Measurements from ENCODE around the gene RNF113A. TPM values are rescaled to one million over a fixed set of nuclear protein-coding genes. Genes with fewer than 3 reads are reported as not detected.

Gene RNF113A
- 12.8 and 12.9 TPM in 2 replicates for total RNA-seq

GRCh38 chrX:119871599-119872395 is at the start of gene RNF113A, which contains the start of gene NDUFA1:
Gene RNF113A, minus strand, starts transcription at chrX:119871733. Its CDS starts 120 bp downstream, at chrX:119871613.
Gene NDUFA1, plus strand, starts transcription at chrX:119871832. Its CDS starts 80 bp downstream, at chrX:119871912.

DNA sequence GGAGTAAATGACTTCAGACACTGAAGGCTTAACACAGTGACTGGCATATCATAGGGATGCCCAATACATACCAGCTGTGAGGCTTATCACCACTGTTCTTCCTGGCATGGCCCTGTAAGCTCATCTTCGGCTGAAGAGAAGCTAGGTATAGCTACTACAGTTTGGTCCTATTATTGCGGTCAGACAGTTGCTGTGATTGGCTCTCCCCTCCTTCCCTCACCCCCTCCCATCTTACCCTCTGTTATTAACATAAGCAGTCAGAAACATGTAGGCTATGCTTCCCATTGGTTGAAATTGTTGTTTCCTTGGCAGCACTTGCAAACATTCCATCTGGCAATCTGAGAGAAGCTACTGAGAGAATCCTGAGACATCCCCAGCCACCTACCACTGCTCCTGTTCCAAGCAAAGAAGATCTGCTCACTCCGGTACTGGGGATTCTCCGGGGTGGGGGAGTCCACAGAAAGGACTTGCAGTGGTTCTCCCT is 24.4 kb upstream of the RNF113A start, which contains the start of gene AKAP14:
Gene AKAP14, plus strand, starts transcription at position 51 of the 484 bp plus-strand sequence. CDS start 7,331 bp downstream, outside the sequence.

GRCh38 chrX:119852382-119853353 is 18.9 kb downstream of the RNF113A start, which contains the start of gene UPF3B:
Gene UPF3B, minus strand, starts transcription at chrX:119852963. Its CDS starts 35 bp downstream, at chrX:119852928.

Other genes starting within 250 kb of the RNF113A start
- gene SEPTIN6, start 178.6 kb downstream of the RNF113A start, total RNA-seq: 34.6 and 41.1 TPM in 2 replicates
- 0.49 and 0.97 TPM in 2 replicates for gene SOWAHD, start 113.1 kb downstream of the RNF113A start, total RNA-seq
- gene RPL39, start 80.1 kb downstream of the RNF113A start, total RNA-seq: 638 and 914 TPM in 2 replicates
- gene UPF3B, start 18.8 kb downstream of the RNF113A start, total RNA-seq: 0.61 and 0.97 TPM in 2 replicates
- gene NDUFA1, start 99 bp upstream of the RNF113A start, total RNA-seq: 17.7 and 19.9 TPM in 2 replicates
- gene AKAP14, start 24.2 kb upstream of the RNF113A start, total RNA-seq: not detected in 2 replicates
- 2.8 and 3.6 TPM in 2 replicates for gene NKAP, start 72.0 kb upstream of the RNF113A start, total RNA-seq
- gene RHOXF2B, start 206.0 kb upstream of the RNF113A start, total RNA-seq: not detected in 2 replicates
- gene RHOXF1, start 244.2 kb upstream of the RNF113A start, total RNA-seq: not detected in 2 replicates

Data from hair follicle dermal papilla cell (primary cell).